PC-9 (cell line): Measurements from ENCODE around the gene SHTN1. TPM values are rescaled to one million over a fixed set of nuclear protein-coding genes. Genes with fewer than 3 reads are reported as not detected.

Source experiments
- BruUV-seq: library from RNA; stranded (reverse); fragments of 400-500 nt; replicated peaks from 2 replicates; lab custom pipeline; 2021; lab: Mats Ljungman, UMichigan
- CTCF ChIA-PET: fragments of 300-600 bp; sonication (Branson Sonifier 250); formaldehyde crosslinking; loops from one replicate; lab custom pipeline; 2022; ENCODE audit warnings: antibody characterized with exemption; lab: Charles Lee
- POLR2A ChIA-PET: fragments of 300-600 bp; sonication (Branson Sonifier 250); formaldehyde crosslinking; loops from one replicate; lab custom pipeline; 2022; ENCODE audit warnings: antibody characterized with exemption; ENCODE audit not compliant: unreplicated experiment; lab: Charles Lee
- DNase-seq, 2 experiments: peaks; one replicate each; pipeline versions ENCODE4 v3.0.0 to v3.0.0-alpha.2; 2015 to 2022; ENCODE audit warnings: mixed read lengths in 1 of 2
- H2AFZ ChIP-seq: fragments of 200-600 bp; sonication (generic); 2 replicates; pipeline ENCODE4 v1.8.1; 2017; ENCODE audit warnings: antibody characterized with exemption
- H3F3A ChIP-seq: fragments of 200-600 bp; sonication (generic); 2 replicates; pipeline ENCODE4 v1.8.1; 2017; ENCODE audit warnings: antibody characterized with exemption, mild to moderate bottlenecking, low read depth; ENCODE audit not compliant: insufficient read depth
- H3K27ac ChIP-seq: fragments of 200-600 bp; sonication (generic); 2 replicates; pipeline ENCODE4 v1.6.1; 2016; ENCODE audit warnings: mixed run types
- H3K27me3 ChIP-seq: fragments of 200-600 bp; sonication (generic); 2 replicates; pipeline ENCODE4 v1.6.1; 2016; ENCODE audit warnings: low read depth, mixed run types; ENCODE audit not compliant: insufficient read depth
- H3K36me3 ChIP-seq: fragments of 200-600 bp; sonication (generic); 2 replicates; pipeline ENCODE4 v1.6.1; 2016; ENCODE audit warnings: low read depth, mixed run types
- H3K4me1 ChIP-seq: fragments of 200-600 bp; sonication (generic); replicated peaks from 2 replicates; pipeline ENCODE4 v1.6.1; 2016; ENCODE audit warnings: mixed run types; ENCODE audit not compliant: insufficient read depth
- H3K4me2 ChIP-seq: fragments of 200-600 bp; sonication (generic); 2 replicates; pipeline ENCODE4 v1.6.1; 2017; ENCODE audit warnings: mixed run types
- H3K4me3 ChIP-seq: fragments of 200-600 bp; sonication (generic); 2 replicates; pipeline ENCODE4 v1.6.1; 2016; ENCODE audit warnings: mixed run types
- H3K79me2 ChIP-seq: fragments of 200-600 bp; sonication (generic); 2 replicates; pipeline ENCODE4 v1.6.1; 2017; ENCODE audit warnings: low read depth, mixed run types
- H3K9me2 ChIP-seq: fragments of 200-600 bp; sonication (generic); 2 replicates; pipeline ENCODE4 v1.8.1; 2017; ENCODE audit warnings: mild to moderate bottlenecking; ENCODE audit not compliant: insufficient read depth
- H3K9me3 ChIP-seq: fragments of 200-600 bp; sonication (generic); 2 replicates; pipeline ENCODE4 v1.8.1; 2016; ENCODE audit warnings: low read depth; ENCODE audit not compliant: insufficient read depth
- H4K20me1 ChIP-seq: fragments of 200-600 bp; sonication (generic); 2 replicates; pipeline ENCODE4 v1.8.1; 2017; ENCODE audit not compliant: insufficient read depth
- EZH2 ChIP-seq: fragments of 200-600 bp; sonication (generic); IDR thresholded peaks from 2 replicates; pipeline ENCODE4 v1.8.0; 2017; ENCODE audit warnings: antibody characterized with exemption, low read depth
- intact Hi-C: fragments of 100-400 bp; cut with micrococcal nuclease; formaldehyde crosslinking; loops from one replicate; pipeline ENCODE4 v1.10.0; 2022; ENCODE audit not compliant: unreplicated experiment
- total RNA-seq: library from RNA; stranded (reverse); gene quantifications from 2 replicates; pipeline ENCODE4 v1.2.3, GENCODE V29; 2021
- TF ChIP-seq, protein P1 (sequence below): fragments of 200-600 bp; sonication (generic); conservative IDR thresholded peaks from 2 replicates; pipeline ENCODE4 v1.6.1; 2017; ENCODE audit warnings: mixed run types, antibody characterized with exemption, mild to moderate bottlenecking, moderate library complexity

The SHTN1 gene
- total RNA-seq, 1 experiment from 2014 or later: 33.6 TPM

DNA sequence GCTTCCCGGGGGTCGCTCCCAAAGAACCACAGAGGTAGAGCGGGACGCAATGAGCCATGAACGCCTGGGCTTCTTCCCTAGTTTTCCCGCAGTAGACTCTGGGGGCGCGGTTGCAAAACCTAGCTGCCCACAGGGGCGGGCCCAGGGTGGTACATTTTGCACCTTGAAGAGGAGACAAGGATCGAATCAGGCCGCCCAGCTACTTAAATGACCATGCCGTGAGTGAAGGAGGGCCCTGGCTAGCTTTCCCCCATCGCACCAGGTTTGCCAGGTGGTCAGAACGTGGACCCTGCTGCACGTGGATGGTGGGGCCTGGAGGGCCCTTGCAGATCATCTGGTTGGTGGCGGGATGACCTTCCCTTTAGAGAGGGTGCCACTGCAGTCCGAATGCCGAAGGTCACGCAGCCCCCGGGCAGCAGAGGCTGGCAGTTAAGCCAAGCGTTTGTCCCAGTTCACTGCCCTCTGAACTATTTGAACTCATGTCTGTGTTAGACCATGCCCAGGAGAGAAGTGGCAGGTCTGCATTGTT lies 604 bp upstream of the SHTN1 start:
- Histone ChIP-seq H3K36me3 (no peaks in the 10 kb centered on the region), H3K4me3 (peak overlapping the region; percentile 84), H3K4me2 (peak overlapping the region; percentile 79), H4K20me1 (no peaks in the 10 kb centered on the region), H3K9me3 (peaks cover 9% of the 10 kb centered on the region; the same call in 1 of the 2 replicates), H3K27ac (peak overlapping the region; percentile 84), H3K4me1 (peaks cover 36% of the 10 kb centered on the region), H2AFZ (peak overlapping the region; percentile 92), H3K9me2 (no peaks in the 10 kb centered on the region), H3K79me2 (peaks cover 33% of the 10 kb centered on the region), H3K27me3 (no peaks in the 10 kb centered on the region), H3F3A (peaks cover 9% of the 10 kb centered on the region)
- TSS peak; percentile 70 for BruUV-seq
- intact Hi-C loops: loop anchor here (2.0 to 10.0 kb wide), 5 partner anchors 58 to 201 kb away; partner anchors contain the start of gene ENO4
- ChIA-PET POLR2A (no interaction called here), CTCF (no interaction called here)
- TF ChIP-seq, protein P1, sequence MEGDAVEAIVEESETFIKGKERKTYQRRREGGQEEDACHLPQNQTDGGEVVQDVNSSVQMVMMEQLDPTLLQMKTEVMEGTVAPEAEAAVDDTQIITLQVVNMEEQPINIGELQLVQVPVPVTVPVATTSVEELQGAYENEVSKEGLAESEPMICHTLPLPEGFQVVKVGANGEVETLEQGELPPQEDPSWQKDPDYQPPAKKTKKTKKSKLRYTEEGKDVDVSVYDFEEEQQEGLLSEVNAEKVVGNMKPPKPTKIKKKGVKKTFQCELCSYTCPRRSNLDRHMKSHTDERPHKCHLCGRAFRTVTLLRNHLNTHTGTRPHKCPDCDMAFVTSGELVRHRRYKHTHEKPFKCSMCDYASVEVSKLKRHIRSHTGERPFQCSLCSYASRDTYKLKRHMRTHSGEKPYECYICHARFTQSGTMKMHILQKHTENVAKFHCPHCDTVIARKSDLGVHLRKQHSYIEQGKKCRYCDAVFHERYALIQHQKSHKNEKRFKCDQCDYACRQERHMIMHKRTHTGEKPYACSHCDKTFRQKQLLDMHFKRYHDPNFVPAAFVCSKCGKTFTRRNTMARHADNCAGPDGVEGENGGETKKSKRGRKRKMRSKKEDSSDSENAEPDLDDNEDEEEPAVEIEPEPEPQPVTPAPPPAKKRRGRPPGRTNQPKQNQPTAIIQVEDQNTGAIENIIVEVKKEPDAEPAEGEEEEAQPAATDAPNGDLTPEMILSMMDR: no peak
- TF ChIP-seq EZH2: no peak
- peak in 1 of 2 experiments; percentile 24 for DNase-seq

DNA sequence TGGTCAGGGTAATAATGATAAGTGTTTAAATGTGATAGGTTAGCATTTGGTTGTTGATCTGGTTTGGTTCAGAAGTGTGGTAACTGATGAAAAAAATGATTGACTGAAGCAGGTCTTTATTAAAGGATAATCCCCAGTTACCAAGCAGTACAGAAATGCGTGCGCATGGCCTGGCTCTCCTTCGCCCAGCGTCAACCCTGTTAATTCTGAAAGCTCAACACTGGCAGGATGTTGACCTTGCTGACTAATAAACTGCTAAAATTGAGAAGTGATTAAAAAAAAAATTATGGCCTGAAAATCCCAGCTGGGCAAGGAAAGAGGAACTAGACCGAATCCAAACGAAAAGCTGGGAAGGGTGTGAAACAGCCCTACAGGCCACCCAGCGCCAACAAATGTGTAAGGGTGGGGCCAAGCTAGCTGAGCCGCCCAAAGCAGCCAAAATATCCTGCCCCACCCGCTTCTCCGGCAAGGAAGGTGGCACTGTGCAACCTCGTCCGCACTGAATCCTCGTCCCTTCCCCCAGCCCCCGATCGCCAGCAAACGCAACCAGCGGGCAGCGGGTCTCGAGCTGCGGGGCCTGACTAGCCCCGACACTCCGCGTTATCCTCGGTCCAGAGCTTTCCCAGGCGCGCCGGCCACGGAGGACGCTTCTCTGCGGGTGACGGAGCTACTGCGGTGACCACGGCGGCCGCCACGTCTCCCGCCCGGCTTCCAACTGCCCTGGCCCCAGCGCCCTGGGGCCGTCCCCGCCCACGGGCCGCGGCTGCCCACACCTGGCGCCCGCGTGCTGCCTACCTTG lies 561 bp downstream of the SHTN1 start:
- Histone ChIP-seq H3K27ac (peak overlapping the region; percentile 84), H2AFZ (peak overlapping the region; percentile 92), H3K4me1 (peaks cover 36% of the 10 kb centered on the region), H3K36me3 (no peaks in the 10 kb centered on the region), H3K27me3 (no peaks in the 10 kb centered on the region), H3K4me3 (peak overlapping the region; percentile 84), H3K79me2 (peaks cover 40% of the 10 kb centered on the region), H3F3A (peaks cover 9% of the 10 kb centered on the region), H3K4me2 (peak overlapping the region; percentile 79), H3K9me3 (peaks cover 9% of the 10 kb centered on the region; the same call in 1 of the 2 replicates), H3K9me2 (no peaks in the 10 kb centered on the region), H4K20me1 (no peaks in the 10 kb centered on the region)
- CTCF ChIA-PET: interaction anchor here (0.7 kb wide), 1 partner anchor 56 kb away, joined by 3 read pairs; no protein-coding TSS in a partner anchor
- POLR2A ChIA-PET: interaction anchor here (0.6 kb wide), 1 partner anchor 15 kb away, joined by 10 read pairs; no protein-coding TSS in a partner anchor
- TF ChIP-seq, protein P1: no peak
- TF ChIP-seq EZH2: no peak
- intact Hi-C loops: loop anchor here (5.0 to 10.0 kb wide), 3 partner anchors 57 to 200 kb away; no protein-coding TSS in a partner anchor
- peak; percentile 55 to 57 for DNase-seq
- BruUV-seq: TSS peak; percentile 48

DNA sequence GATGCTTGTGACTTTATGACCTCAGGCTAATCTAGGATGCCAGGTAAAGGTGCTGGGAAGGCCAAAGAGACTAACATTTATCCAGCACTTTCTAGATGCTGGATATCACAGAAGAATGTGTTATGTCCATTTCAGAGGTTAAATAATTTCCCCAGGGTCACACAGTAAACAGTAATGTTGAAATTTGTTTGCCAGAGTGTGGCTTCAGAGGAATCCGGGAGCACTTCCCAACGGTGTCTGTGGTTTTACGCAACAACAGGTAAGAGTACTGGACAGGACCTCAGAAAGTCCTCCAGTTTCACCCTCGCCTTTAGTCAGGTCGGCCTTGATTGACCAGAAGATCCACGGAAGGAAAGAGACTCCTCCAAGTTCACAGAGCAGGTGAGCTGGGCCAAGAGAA lies 1.7 kb downstream of the SHTN1 start:
- ChIA-PET POLR2A (no interaction called here), CTCF (no interaction called here)
- Histone ChIP-seq H3K4me2 (peak overlapping the region; percentile 64), H3K9me3 (0 out of 2 replicates have a peak, but pooled peaks cover 7% of the 10 kb centered on the region), H3K27ac (peak overlapping the region; percentile 37; the same call in 1 of the 2 replicates), H4K20me1 (no peaks in the 10 kb centered on the region), H3K9me2 (no peaks in the 10 kb centered on the region), H3K4me3 (peak overlapping the region; percentile 31; the same call in 1 of the 2 replicates), H3K4me1 (peaks cover 36% of the 10 kb centered on the region), H3K36me3 (no peaks in the 10 kb centered on the region), H3K27me3 (no peaks in the 10 kb centered on the region), H3F3A (peaks cover 9% of the 10 kb centered on the region), H3K79me2 (peaks cover 47% of the 10 kb centered on the region), H2AFZ (no peak overlapping the region; the same call in 1 of the 2 replicates)
- DNase-seq: peak in 1 of 2 experiments; percentile 77
- intact Hi-C loops: loop anchor here (10.0 kb wide), 2 partner anchors 161 to 199 kb away; no protein-coding TSS in a partner anchor
- TF ChIP-seq, protein P1: no peak
- no peak for TF ChIP-seq EZH2
- BruUV-seq: no TSS peak
